Nephron progenitor cell (in vitro differentiated cells): ENCODE data around the gene KRTDAP.

Source experiments
- DNase-seq: peaks from one replicate; pipeline ENCODE4 v3.0.0; 2021
- H3K27ac Mint-ChIP-seq: 2 replicates; pipeline ENCODE4 v1.8.0; 2021; ENCODE audit warnings: mild to moderate bottlenecking, moderate library complexity, mixed read lengths
- H3K27me3 Mint-ChIP-seq: 2 replicates; pipeline ENCODE4 v1.8.0; 2021; ENCODE audit warnings: mild to moderate bottlenecking, low read depth, mixed read lengths; ENCODE audit not compliant: poor library complexity
- H3K36me3 Mint-ChIP-seq: 2 replicates; pipeline ENCODE4 v1.8.0; 2021; ENCODE audit warnings: low read depth, mixed read lengths
- H3K4me1 Mint-ChIP-seq: 2 replicates; pipeline ENCODE4 v1.8.0; 2021; ENCODE audit warnings: mixed read lengths
- H3K4me3 Mint-ChIP-seq: 2 replicates; pipeline ENCODE4 v1.8.0; 2021; ENCODE audit warnings: mild to moderate bottlenecking, moderate library complexity, mixed read lengths
- H3K9me3 Mint-ChIP-seq: 2 replicates; pipeline ENCODE4 v1.8.0; 2021; ENCODE audit warnings: mild to moderate bottlenecking, moderate library complexity, mixed read lengths
- CTCF ChIP-seq: fragments of 200-600 bp; sonication (generic); IDR thresholded peaks from 2 replicates; pipeline ENCODE4 v1.5.0; 2021; ENCODE audit warnings: antibody characterized with exemption

The KRTDAP gene

GRCh38 chr19:35490364-35490763, at the start of gene KRTDAP:
KRTDAP (minus strand) TSS chr19:35490464; CDS start chr19:35490442, 22 bp downstream.
- peaks cover 8% of the 10 kb centered on the region for H3K4me1 Mint-ChIP-seq
- TF ChIP-seq CTCF = no peak
- no peaks in the 10 kb centered on the region for H3K36me3 Mint-ChIP-seq
- H3K4me3 Mint-ChIP-seq = no peak within 1 kb of the TSS
- H3K27me3 Mint-ChIP-seq = peaks cover 70% of the 10 kb centered on the region
- DNase-seq = no peak
- no peaks in the 10 kb centered on the region for H3K9me3 Mint-ChIP-seq
- no peak within 1 kb of the TSS for H3K27ac Mint-ChIP-seq

- Mint-ChIP-seq H3K27ac (no peak overlapping the region), H3K36me3 (peaks cover 6% of the 10 kb centered on the region), H3K9me3 (no peaks in the 10 kb centered on the region), H3K27me3 (peaks cover 7% of the 10 kb centered on the region), H3K4me1 (peaks cover 19% of the 10 kb centered on the region), H3K4me3 (no peak overlapping the region)
- TF ChIP-seq CTCF = no peak
- no peak for DNase-seq
Observed at GRCh38 chr19:35539850-35540249, 49.6 kb upstream of the KRTDAP start.

GRCh38 chr19:35539314-35539713, 49.0 kb upstream of the KRTDAP start:
- Mint-ChIP-seq H3K9me3 (no peaks in the 10 kb centered on the region), H3K36me3 (peaks cover 6% of the 10 kb centered on the region), H3K4me1 (peaks cover 15% of the 10 kb centered on the region), H3K27me3 (peaks cover 7% of the 10 kb centered on the region), H3K4me3 (no peak overlapping the region), H3K27ac (peak overlapping the region; percentile 69)
- TF ChIP-seq CTCF = no peak
- no peak for DNase-seq

- TF ChIP-seq CTCF = no peak
- Mint-ChIP-seq H3K9me3 (no peaks in the 10 kb centered on the region), H3K4me1 (peaks cover 17% of the 10 kb centered on the region), H3K36me3 (peaks cover 5% of the 10 kb centered on the region), H3K27ac (peak overlapping the region; percentile 28), H3K4me3 (no peak overlapping the region), H3K27me3 (peaks cover 20% of the 10 kb centered on the region)
- DNase-seq = no peak
Observed at GRCh38 chr19:35534803-35535480, 44.7 kb upstream of the KRTDAP start.

GRCh38 chr19:35533822-35534392, 43.6 kb upstream of the KRTDAP start:
- no peak for TF ChIP-seq CTCF
- no peak overlapping the region for H3K4me3 Mint-ChIP-seq
- H3K27ac Mint-ChIP-seq = no peak overlapping the region
- H3K9me3 Mint-ChIP-seq = no peaks in the 10 kb centered on the region
- H3K36me3 Mint-ChIP-seq = peaks cover 5% of the 10 kb centered on the region
- DNase-seq = no peak
- H3K4me1 Mint-ChIP-seq = peaks cover 17% of the 10 kb centered on the region
- peaks cover 28% of the 10 kb centered on the region for H3K27me3 Mint-ChIP-seq
